HG02973 (cell line): Measurements from ENCODE around the gene ADAM10.
"Not testable (repeated sequence)": the region's sequence is repeated elsewhere in the genome, so short reads cannot be mapped to it uniquely, and the experiment has no call there.

ENCODE experiments used
- ATAC-seq: cut with Tn5 transposase; IDR thresholded peaks from one replicate; pipeline ENCODE4 v1.9.1; 2021; ENCODE audit warnings: moderate library complexity; ENCODE audit not compliant: unreplicated experiment

Gene ADAM10

DNA sequence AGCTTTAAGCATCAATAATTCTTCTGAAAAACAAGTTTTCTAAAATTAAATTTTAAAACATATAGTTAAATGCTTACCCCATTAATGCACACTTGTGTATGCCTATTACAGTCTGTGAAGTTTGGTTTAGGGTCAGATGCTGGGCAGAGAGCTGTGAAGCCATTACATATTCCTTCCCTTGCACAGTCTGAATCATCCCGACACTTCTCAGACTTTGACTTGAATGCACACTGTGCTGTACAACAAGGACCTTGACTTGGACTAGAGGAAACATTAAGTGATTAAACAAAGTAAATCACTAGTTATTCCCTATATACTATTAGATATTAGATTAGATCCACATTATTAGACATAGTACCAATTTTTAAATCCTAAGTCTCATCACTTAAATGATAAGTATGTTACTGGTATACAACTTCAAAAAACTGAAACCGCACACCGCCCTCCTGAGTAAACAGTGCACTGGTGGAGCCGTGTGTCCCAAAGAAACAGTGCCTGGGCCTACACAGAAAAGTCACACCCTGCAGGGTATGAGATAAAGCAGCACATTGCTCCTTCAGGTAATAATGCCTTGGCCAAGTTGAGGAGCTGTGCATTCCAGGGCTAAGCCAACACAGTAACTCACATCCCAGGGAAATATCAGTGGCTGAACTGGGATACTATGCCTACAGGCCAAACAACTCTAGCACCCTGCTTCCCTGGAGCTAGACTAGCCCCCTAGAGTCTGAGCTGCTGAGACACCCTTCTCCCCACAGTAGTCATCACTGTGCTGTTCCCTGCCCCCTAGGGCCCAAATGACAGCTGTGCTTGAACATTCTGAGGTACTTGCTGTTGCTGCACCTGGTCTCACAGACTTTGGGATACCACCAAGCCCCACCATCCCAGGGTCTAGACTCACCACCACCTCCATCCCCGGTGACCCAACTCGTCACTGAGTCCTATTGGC lies 137.5 kb downstream of the ADAM10 start:
- no peak for ATAC-seq

DNA sequence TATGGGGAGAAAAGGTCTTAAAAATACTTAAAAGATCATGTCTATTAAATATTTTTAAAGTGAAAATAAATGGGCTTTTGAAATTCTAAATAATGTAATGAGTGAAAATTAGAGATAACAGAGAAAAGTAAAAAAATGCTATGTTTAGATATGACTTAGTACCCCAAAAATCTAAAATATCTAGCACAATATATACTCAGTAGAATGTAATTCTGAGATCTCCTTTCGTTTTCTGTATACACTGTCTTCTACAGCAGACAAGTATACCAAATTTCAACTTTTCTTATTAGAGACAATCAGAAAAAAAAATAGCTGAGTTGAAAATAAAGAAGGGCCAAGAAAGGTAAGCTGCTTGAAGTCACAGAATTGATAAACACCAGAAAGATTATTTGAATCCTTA lies 140.8 kb downstream of the ADAM10 start:
- no peak for ATAC-seq

DNA sequence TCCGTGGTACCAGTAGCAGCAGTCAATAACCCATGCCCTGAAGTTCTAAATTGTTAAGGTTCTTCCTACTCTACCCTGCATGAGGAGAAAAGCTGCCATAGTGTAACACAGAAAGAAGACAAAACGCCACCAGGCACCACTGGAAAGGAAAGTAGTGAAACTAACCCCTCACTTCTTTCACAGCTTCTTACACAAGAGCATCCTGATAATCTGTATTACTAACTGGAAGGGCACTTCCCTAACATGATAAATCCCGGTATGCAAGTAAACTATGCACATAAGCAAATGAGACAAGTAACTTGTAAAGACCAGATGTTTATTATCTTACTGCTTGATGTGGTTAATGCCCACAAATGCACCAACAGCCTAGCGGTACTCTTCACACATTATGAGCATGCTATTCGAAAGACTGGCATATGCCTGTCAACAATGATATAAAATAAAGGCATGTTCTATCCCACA lies 141.3 kb downstream of the ADAM10 start:
- no peak for ATAC-seq

DNA sequence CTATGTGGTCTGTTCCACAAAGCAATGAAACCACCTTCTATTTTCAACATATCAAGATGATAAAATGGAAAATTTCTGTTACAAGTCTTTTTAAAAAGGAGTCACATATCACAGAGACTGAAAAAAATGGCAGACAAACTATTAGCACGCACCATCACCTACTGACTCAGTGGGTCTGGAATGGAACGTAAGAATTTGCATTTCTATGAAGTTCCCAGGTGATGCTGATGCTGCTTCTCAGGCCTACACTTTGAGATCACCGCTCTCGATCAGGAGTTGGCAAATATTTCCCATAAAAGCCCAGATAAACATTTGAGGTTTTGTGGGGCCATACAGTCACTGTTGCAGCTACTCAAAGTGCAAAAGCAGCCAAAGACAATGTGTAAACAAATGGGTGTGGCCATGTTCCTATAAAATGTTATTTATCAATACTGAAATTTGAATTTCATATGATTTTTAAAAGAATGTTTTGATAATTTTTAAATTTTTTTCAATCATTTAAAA lies 142.9 kb downstream of the ADAM10 start:
- ATAC-seq: no peak

DNA sequence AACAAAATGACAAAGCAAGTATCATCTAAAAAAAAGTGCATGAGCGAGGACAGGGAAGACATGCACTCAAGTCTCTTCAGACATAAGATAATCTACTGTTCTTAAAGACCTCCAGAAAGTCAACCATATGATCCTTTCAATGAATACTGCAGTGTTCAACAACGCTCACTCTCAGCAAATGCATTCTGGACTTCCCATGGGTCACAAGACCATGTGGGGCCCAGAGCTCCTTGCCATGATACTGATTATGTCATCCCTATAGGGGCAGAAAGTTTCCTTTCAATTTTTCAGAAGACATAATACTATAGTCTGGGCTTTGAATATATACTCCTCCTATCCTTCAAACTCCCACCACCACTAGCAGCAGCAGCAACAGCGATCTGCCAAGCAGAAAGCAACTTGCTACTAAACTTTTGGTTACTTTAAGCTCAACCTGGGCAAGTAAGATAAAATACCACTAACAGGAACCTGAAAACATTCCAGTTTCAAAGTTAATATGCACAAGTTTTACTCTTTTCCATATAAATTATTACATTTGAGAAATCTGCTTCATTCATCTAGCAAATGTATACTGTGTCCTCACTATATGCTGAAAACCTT lies 143.5 kb downstream of the ADAM10 start:
- no peak for ATAC-seq

DNA sequence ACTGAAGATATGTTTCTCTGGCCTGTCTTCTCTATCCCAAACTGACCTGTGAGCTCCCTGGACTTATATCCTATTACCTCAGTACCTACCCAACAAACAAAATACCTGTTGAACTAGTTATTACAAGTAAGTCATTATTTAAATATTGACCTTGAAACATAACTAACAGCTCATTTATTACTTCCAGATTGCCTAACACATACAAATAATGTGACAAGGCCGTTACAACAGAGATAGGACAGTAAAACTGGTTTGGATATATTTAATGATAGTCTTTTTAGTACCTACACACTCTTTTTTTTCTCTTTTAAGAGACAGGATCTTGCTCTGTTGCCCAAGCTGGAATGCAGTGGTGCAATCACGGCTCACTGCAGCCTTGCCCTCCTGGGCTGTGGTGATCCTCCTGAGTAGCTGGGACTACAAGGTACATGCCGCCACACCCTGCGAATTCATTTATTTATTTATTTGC lies 145.0 kb downstream of the ADAM10 start:
- no peak for ATAC-seq

DNA sequence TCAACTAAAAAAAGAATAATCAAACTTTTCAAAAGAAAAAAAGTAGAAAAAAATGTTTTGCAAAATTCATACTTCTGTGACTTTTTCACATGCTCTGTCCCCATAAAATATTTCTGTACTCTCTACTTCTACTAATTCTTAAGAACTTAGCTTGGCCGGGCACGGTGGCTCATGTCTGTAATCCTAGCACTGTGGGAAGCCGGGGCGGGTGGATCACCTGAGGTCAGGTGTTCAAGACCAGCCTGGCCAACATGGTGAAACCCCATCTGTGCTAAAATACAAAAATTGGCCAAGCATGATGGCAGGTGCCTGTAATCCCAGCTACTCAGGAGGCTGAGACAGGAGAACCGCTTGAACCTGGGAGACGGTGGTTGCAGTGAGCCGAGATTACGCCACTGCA lies 145.6 kb downstream of the ADAM10 start:
- not testable (repeated sequence) for ATAC-seq

DNA sequence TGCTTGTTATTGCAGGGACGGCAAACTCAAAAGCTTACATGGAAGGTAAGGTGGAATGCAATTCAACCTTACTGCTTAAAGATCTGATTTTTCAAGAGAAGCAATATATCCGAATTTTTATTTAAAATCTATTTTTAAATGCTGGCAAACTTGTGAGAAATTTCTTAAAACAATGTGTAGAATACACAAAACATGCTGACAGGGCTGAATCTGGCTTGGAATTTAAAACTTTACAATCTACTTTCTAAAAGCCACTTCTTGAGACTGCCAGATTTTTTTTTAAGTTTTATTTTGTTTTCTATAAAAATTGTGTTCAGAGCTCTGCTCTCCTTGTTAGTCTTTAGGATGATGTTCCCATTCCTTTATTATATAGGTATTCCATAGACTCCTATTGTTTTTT lies 146.7 kb downstream of the ADAM10 start:
- no peak for ATAC-seq

DNA sequence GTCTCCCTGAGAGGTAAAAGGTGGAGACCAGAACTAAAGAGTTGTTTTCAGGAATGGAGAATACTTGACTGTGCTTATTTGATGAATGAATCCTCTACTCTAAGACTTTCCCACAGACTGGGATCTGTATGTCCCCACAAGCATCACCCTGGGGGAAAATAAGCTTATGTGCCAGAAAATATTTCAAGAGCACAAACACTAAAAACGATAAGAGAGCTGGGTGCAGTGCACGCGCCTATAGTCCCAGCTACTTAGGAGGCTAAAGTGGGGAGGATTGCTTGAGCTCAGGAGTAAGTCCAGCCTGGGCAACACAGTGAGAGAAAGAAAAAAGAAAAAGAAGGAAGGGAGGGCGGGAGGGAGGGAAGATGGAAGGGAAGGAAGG lies 150.7 kb downstream of the ADAM10 start:
- no peak for ATAC-seq

DNA sequence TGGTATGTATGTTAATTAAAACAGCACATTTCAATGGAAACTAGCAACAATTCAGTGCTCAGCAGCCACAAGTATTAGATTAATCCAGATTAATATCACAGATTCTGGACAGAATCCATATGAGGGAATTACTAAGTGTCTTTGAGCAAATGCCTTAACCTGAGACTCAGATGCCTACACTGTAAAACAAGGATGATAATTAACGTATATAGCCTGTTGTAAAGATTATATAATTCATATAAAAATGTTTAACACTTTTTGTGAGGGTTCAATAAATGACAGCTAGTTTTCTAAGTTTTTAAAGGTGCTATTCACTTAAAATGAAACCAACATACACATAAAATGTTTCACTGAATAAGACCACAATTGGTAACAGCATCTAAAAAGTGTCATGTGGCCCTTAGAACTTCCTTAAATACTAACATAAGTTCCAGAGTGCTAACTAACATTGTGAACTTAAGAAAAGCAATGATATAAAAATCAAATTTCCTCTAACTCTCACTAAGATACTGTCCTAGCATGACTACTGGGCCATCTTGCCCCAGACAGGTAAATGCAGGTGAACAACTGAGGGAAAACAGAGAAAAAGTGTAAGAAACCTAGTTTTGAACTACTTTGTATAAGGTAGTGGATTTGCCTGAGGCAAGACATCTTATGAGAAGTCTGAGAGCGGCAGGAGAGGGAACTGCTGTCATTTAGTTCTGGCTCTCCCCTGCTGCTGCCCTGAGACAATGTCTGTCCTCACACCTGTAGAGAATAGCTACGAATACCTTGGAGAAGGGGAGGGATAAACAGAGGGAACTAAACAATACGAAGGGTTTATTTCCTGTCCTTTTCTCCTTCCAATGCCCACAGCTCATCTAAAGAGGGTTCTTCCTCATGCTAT lies 151.3 kb downstream of the ADAM10 start:
- ATAC-seq: no peak

DNA sequence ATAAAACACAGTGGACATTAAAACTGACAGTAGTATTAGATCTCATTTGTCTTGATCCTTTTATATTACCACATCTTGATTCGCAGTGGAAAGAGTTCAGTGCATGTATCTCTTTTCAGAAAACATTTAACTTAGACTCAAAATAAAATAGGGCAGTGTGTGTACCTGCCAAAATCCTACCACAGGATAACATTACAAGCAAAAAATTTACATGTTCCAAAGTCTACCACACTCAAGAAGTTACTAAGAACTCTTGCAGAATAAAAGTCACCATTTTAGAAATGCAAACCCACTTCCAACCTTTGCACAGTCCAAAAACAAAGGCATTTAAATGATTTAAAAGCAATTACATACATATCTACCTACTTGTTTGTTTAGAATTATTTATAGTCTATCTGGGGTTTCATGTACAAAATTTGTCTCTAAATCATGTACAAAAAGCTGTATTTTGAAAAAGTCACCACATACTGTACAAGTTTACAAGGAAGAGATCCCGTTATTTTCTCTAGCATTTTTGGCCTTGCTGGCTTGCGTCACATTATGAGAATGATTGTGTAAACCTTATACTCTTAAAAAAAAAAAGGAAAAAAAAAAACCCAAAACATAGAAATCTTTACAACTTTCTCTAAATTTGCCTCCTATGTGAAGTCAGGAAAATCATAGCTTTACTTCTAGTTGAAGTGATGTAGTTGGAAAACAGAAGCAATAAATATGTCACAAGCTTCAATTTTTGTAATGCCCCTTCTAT lies 153.8 kb downstream of the ADAM10 start:
- ATAC-seq: no peak

DNA sequence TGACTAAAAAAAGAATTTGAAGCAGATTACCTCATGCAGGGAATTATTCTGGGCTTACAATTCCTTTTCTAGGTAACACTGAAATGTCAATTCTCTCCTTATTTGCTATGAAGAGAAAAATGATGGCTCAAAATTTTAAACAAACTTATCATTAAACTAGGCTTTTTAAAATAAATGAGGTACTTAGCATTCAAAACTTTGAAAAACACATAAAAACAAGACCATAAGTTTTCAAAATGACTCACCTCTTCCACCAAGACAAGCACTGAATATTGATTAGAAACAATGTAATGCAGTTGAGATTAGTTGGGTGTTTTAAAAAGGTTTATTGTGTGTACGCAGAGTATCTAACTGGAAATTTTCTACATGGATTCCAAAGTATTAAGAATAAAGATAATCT lies 154.6 kb downstream of the ADAM10 start:
- no peak for ATAC-seq

DNA sequence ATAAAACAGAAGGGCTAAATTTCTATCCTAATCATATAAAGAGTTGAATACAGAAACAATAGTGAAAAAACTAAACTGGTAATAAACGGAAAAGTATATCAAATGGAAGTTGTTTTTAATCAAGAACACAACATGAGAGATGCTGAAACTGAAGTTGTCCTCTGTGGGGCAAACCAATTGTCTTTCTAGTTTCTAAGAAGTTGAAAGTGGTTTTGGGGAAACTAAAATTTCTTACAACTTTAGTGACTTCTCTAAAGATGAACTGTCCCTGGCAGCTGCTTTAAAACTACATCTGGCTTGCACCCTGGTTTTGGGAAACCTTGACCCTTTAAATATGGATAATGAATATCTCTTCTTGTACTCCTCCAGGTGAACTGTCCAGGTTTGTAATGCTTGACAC lies 155.6 kb downstream of the ADAM10 start:
- ATAC-seq: no peak

DNA sequence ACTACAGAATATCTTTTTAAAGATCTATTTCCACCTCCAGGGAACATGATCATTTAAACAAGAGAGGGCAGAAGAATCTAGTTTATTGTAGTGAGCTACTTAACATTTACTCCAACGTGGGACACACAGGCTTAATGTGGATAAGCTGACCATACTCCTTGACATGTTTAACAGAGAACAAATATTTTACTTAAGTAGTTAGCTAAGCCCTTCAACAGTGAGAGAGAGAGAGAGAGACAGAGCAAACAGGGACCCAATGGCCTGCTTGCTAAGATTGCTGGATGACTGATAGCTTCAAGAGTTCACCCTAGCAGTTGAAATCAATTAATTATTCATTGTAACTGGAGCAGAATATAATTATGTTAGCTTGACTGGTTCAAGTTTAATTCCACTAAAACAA lies 158.6 kb downstream of the ADAM10 start:
- no peak for ATAC-seq

DNA sequence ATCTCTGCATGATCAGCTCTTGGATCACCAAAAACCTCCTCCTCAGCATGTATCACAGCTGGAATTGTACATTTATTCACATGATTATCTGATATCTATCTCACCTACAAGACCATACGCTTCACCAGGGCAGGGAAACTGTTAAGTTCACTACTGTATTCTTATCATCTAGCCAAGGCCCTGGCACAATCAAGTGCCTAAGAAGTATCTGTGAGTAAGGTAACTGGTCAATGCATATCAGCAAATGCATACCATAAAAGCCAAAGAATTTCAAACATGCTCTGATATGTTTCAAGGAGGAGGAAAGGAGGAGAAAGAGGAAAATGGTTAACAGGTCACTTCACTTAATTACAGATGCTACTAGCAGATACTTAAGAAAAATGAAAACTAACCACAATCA lies 159.3 kb downstream of the ADAM10 start:
- ATAC-seq: no peak

DNA sequence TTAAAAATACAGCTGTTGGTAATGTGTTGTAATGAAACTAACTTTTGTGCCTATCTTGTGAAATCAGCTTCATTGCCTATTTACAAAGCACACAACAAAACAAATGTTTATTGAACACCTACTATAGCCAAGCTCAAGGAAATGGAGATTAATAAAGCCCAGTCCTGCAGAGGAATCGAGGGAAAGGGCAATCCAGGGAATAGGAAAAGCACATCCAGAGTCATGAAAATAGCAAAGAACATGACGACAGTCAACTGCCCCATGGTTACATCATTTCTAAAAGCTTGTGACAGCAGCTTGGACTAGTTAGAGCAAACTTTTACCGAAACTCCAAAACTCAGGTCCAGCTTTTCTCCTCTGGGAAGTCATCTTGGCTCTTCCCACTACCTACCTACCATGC lies 160.5 kb downstream of the ADAM10 start:
- ATAC-seq: no peak

DNA sequence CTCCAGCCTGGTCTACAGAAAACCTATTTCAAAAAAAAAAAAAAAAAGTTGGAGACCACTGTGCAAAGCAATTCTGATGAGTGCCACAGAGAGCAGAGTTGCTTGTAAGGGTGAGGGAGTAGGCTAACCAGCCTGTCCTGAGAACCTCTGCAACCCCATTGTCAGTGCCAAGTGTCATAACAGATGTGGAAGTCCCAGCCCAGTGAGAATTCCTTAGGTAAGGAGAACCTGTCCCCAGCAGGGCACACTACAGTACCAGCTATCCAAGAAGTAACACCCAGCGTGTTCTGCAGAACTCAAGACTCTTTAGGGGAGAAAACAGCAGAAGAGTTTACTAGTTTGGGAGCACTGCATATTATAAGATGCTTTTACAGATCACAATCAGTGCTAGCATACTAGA lies 161.4 kb downstream of the ADAM10 start:
- no peak for ATAC-seq

DNA sequence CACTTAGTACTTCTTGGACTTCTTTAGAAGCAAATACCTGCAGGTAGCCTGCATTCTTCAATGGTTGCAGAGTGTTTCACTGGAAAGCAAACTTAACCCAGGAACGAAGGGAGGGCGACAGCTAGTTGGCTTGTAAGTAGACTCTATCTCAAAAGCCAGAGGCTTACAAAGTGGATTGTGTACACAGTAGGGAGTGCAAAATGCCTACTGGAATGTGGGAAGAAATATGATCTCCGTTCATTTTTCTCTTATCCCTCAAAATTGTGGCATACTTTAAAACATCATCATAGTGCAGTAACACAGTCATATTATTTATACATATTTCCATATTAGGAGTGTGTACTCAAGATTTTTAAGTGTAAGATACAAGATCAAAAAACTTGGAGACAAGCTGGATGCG lies 162.0 kb downstream of the ADAM10 start:
- no peak for ATAC-seq

DNA sequence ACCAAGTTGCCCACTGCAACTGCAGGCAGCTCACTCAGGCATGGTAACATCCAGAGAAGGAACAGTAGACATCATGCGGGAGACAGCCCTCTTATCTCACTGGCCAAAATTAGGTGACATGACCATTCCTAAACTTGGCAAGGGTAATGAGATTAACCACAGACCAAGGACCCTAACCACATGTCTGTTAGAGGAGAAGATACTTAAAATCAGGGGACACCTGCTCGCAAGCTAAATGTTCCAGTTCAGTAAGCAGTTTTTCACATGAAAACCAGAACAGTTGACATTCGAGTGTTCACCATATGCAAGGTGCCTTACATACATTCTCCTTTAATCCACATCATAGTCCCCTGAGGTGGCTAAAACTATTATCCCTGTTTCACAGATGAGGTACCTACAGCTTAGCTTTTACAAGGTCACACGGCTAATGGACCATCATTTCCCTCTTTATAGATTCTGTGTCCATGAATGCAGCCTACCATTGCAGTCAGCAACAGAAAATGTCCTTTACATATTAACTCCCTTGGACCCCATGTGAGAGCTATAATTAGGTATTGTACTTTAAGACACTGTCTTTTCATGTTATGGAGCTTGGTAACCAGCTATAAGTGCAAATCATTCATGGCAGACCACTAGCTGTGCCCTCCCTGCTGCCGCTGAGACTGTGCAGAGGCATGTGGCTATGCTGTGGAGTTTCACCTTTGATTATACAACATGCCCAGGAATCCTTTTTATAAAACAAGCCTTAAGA lies 163.6 kb downstream of the ADAM10 start:
- ATAC-seq: no peak
